ENCODE results near the gene OTOS.

- TF ChIP-seq, protein P1, sequence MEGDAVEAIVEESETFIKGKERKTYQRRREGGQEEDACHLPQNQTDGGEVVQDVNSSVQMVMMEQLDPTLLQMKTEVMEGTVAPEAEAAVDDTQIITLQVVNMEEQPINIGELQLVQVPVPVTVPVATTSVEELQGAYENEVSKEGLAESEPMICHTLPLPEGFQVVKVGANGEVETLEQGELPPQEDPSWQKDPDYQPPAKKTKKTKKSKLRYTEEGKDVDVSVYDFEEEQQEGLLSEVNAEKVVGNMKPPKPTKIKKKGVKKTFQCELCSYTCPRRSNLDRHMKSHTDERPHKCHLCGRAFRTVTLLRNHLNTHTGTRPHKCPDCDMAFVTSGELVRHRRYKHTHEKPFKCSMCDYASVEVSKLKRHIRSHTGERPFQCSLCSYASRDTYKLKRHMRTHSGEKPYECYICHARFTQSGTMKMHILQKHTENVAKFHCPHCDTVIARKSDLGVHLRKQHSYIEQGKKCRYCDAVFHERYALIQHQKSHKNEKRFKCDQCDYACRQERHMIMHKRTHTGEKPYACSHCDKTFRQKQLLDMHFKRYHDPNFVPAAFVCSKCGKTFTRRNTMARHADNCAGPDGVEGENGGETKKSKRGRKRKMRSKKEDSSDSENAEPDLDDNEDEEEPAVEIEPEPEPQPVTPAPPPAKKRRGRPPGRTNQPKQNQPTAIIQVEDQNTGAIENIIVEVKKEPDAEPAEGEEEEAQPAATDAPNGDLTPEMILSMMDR (IDR thresholded peaks at IDR 0.05): no peak
- no peak for TF ChIP-seq POLR2A (IDR thresholded peaks at IDR 0.05)
Measured at GRCh38 chr2:240161087-240161750, 20.8 kb upstream of the OTOS start.
